HCT116 (cell line): ENCODE results near the gene GNAI2. TPM values are rescaled to one million over a fixed set of nuclear protein-coding genes. Genes with fewer than 3 reads are reported as not detected.

Source experiments
- ATAC-seq: fragments of 200-7000 bp; cut with Tn5 transposase; 2 replicates; pipeline ENCODE4 v1.9.1; 2020; ENCODE audit warnings: mild to moderate bottlenecking, moderate library complexity
- BruUV-seq: library from RNA; stranded (reverse); fragments of 400-500 nt; replicated peaks from 2 replicates; lab custom pipeline; 2021; lab: Mats Ljungman, UMichigan
- CTCF ChIA-PET: fragments of 300-600 bp; sonication (Branson Sonifier 250); formaldehyde crosslinking; loops from one replicate; lab custom pipeline; 2021; ENCODE audit warnings: antibody characterized with exemption; lab: Charles Lee
- POLR2A ChIA-PET: fragments of 300-600, 350-600 bp; sonication (Branson Sonifier 250); formaldehyde crosslinking; loops from one replicate; lab custom pipeline; 2021; ENCODE audit warnings: antibody characterized with exemption; lab: Charles Lee
- RAD21 ChIA-PET, 2 experiments: fragments of 300-600 bp; sonication (Branson Sonifier 250); formaldehyde crosslinking; loops; one replicate each; lab custom pipeline; 2023; ENCODE audit warnings: low total read pairs in 2 of 2; ENCODE audit not compliant: uncharacterized antibody in 2 of 2, unreplicated experiment in 2 of 2, low non-redundant PET in 1 of 2; lab: Charles Lee
- DNase-seq: peaks from one replicate; pipeline ENCODE4 v3.0.0-alpha.2; 2010; ENCODE audit warnings: low read depth, low spot score
- H2AFZ ChIP-seq: fragments of 200-600 bp; shearing (Covaris generic), sonication (generic); 2 replicates; pipeline ENCODE4 v1.6.1; 2017; ENCODE audit warnings: low read depth, mixed run types, mixed read lengths, antibody characterized with exemption, low read length; ENCODE audit not compliant: poor library complexity, severe bottlenecking
- H3K27ac ChIP-seq: 2 replicates; pipeline ENCODE4 v1.5.1; 2012; ENCODE audit warnings: low read depth, low read length
- H3K27me3 ChIP-seq: fragments of 200-600 bp; sonication (generic); 2 replicates; pipeline ENCODE4 v1.6.1; 2016; ENCODE audit warnings: mixed run types, low read length, mixed read lengths; ENCODE audit not compliant: insufficient read depth
- H3K36me3 ChIP-seq, 2 experiments: fragments of 200-500 bp in 1 of 2; fragments of 200-600 bp in 1 of 2; sonication (Bioruptor generic) in 1 of 2; sonication (generic) in 1 of 2; 2 replicates each; pipeline versions ENCODE4 v1.5.1 to v1.6.1; 2014 to 2016; ENCODE audit warnings: low read length in 2 of 2, inconsistent platforms in 1 of 2, mixed read lengths in 1 of 2, mixed run types in 1 of 2; ENCODE audit not compliant: insufficient read depth in 2 of 2, control insufficient read depth in 1 of 2
- H3K4me1 ChIP-seq, 2 experiments: fragments of 200-600 bp in 1 of 2; sonication (generic) in 1 of 2; 2 replicates each; pipeline versions ENCODE4 v1.5.1 to v1.6.1; 2012 to 2017; ENCODE audit warnings: low read length in 2 of 2, inconsistent platforms in 1 of 2, mild to moderate bottlenecking in 1 of 2, mixed read lengths in 1 of 2, mixed run types in 1 of 2, moderate library complexity in 1 of 2; ENCODE audit not compliant: insufficient read depth in 2 of 2, control insufficient read depth in 1 of 2
- H3K4me2 ChIP-seq: fragments of 200-600 bp; sonication (generic); 2 replicates; pipeline ENCODE4 v1.6.1; 2017; ENCODE audit warnings: mixed run types, low read length, mixed read lengths
- H3K4me3 ChIP-seq, 2 experiments: fragments of 200-600 bp in 1 of 2; sonication (generic) in 1 of 2; replicated peaks in 1 of 2; 2 replicates each; pipeline ENCODE4 v1.5.1; 2011 to 2016; ENCODE audit warnings: low read length in 2 of 2, control low read depth in 1 of 2, low read depth in 1 of 2, mild to moderate bottlenecking in 1 of 2, mixed read lengths in 1 of 2, mixed run types in 1 of 2
- H3K79me2 ChIP-seq: fragments of 200-600 bp; sonication (generic); 2 replicates; pipeline ENCODE4 v1.6.1; 2017; ENCODE audit warnings: mild to moderate bottlenecking, mixed run types, low read length, moderate library complexity, mixed read lengths; ENCODE audit not compliant: insufficient read depth
- H3K9ac ChIP-seq: fragments of 200-600 bp; sonication (generic); 2 replicates; pipeline ENCODE4 v1.6.1; 2016; ENCODE audit warnings: low read length, mixed read lengths
- H3K9me2 ChIP-seq: fragments of 200-600 bp; sonication (generic), shearing (Covaris generic); 2 replicates; pipeline ENCODE4 v1.6.1; 2017; ENCODE audit warnings: mixed run types, mild to moderate bottlenecking, moderate library complexity; ENCODE audit not compliant: insufficient read depth
- H3K9me3 ChIP-seq, 2 experiments: fragments of 200-500 bp in 1 of 2; fragments of 200-600 bp in 1 of 2; sonication (Bioruptor generic) in 1 of 2; sonication (generic) in 1 of 2; 2 replicates each; pipeline ENCODE4 v1.6.1; 2014 to 2017; ENCODE audit warnings: low read length in 2 of 2, mixed read lengths in 2 of 2, inconsistent platforms in 1 of 2, low read depth in 1 of 2, mild to moderate bottlenecking in 1 of 2, mixed run types in 1 of 2, moderate library complexity in 1 of 2; ENCODE audit not compliant: control insufficient read depth in 1 of 2, insufficient read depth in 1 of 2
- H4K20me1 ChIP-seq: fragments of 200-600 bp; sonication (generic), shearing (Covaris generic); 2 replicates; pipeline ENCODE4 v1.6.1; 2017; ENCODE audit warnings: mixed run types, mild to moderate bottlenecking, moderate library complexity; ENCODE audit not compliant: insufficient read depth
- ATF3 ChIP-seq: IDR thresholded peaks from 2 replicates; pipeline ENCODE4 v1.6.1; 2012
- EZH2phosphoT487 ChIP-seq: fragments of 200-600 bp; IDR thresholded peaks from 2 replicates; pipeline ENCODE4 v1.6.1; 2018; ENCODE audit warnings: antibody characterized with exemption, borderline replicate concordance
- MAX ChIP-seq: IDR thresholded peaks from 2 replicates; pipeline ENCODE4 v1.6.1; 2012
- POLR2A ChIP-seq: IDR thresholded peaks from 2 replicates; pipeline ENCODE4 v1.7.0; 2011; ENCODE audit warnings: borderline replicate concordance; ENCODE audit not compliant: insufficient read depth, insufficient read length; ENCODE audit errors: extremely low read depth
- RAD21 ChIP-seq: IDR thresholded peaks from 2 replicates; pipeline ENCODE4 v1.6.1; 2012; ENCODE audit warnings: low read depth, mild to moderate bottlenecking
- REST ChIP-seq: IDR thresholded peaks from 2 replicates; pipeline ENCODE4 v1.6.1; 2012; ENCODE audit warnings: low read depth
- SIN3A ChIP-seq: IDR thresholded peaks from 2 replicates; pipeline ENCODE4 v1.6.1; 2012; ENCODE audit warnings: low read depth
- ZFX ChIP-seq: fragments of 450-650 bp; IDR thresholded peaks from 2 replicates; pipeline ENCODE4 v1.6.1; 2017
- ZNF274 ChIP-seq: fragments of 200-500 bp; sonication (Bioruptor generic); IDR thresholded peaks from 2 replicates; pipeline ENCODE4 v1.6.1; 2014; ENCODE audit warnings: mild to moderate bottlenecking, low read depth, low read length, inconsistent platforms
- intact Hi-C: fragments of 100-400 bp; cut with micrococcal nuclease; formaldehyde crosslinking; loops from 2 replicates; pipeline ENCODE4 v1.10.0; 2022
- total RNA-seq: library from RNA; stranded (reverse); gene quantifications from one replicate; pipeline ENCODE4 v1.2.1, GENCODE V29; 2021; ENCODE audit not compliant: unreplicated experiment

The GNAI2 gene
- total RNA-seq, 1 experiment from 2014 or later: 170 TPM

GRCh38 chr3:50241713-50242380 is 5.8 kb downstream of the GNAI2 start:
- Histone ChIP-seq H3K27me3 (no peaks in the 10 kb centered on the region), H3K27ac (peak overlapping the region; percentile 13; the same call in 1 of the 2 replicates), H3K4me3 (no peak overlapping the region), H2AFZ (no peak overlapping the region), H4K20me1 (0 out of 2 replicates have a peak, but pooled peaks cover 4% of the 10 kb centered on the region), H3K9me2 (no peaks in the 10 kb centered on the region), H3K4me1 (peaks cover 39 to 58% of the 10 kb centered on the region in 2 experiments), H3K4me2 (no peak overlapping the region), H3K9ac (no peak overlapping the region), H3K9me3 (no peaks in the 10 kb centered on the region), H3K36me3 (peaks cover 0 to 5% of the 10 kb centered on the region in 2 experiments; a peak in 1 of 4 replicates), H3K79me2 (peaks cover 95% of the 10 kb centered on the region)
- CTCF ChIA-PET: no interaction called here
- POLR2A ChIA-PET: no interaction called here
- intact Hi-C loops: no loop called here
- no TSS peak for BruUV-seq
- DNase-seq (no peak), ATAC-seq (no peak)
- TF ChIP-seq EZH2phosphoT487 (no peak), ZFX (no peak), POLR2A (no peak), ZNF274 (no peak)
- RAD21 ChIA-PET: no interaction called here

- TF ChIP-seq ATF3: no peak
- no peak for TF ChIP-seq EZH2phosphoT487
- no peak for TF ChIP-seq RAD21
- no peak for TF ChIP-seq ZFX
- no peak for TF ChIP-seq SIN3A
- no peak for TF ChIP-seq REST
- TF ChIP-seq MAX: no peak
- ChIA-PET POLR2A (interaction anchor here (0.6 kb wide), 1 partner anchor 9 kb away, joined by 3 read pairs; no protein-coding TSS in a partner anchor), CTCF (no interaction called here), RAD21 (no interaction called here)
- DNase-seq (no peak), ATAC-seq (no peak)
- Histone ChIP-seq H3K9ac (no peak overlapping the region), H3K9me3 (no peaks in the 10 kb centered on the region), H3K36me3 (peaks cover 0 to 5% of the 10 kb centered on the region in 2 experiments; a peak in 1 of 4 replicates), H3K4me3 (no peak overlapping the region), H3K27ac (no peak overlapping the region), H2AFZ (no peak overlapping the region), H3K4me2 (no peak overlapping the region), H3K4me1 (peaks cover 39 to 58% of the 10 kb centered on the region in 2 experiments), H3K9me2 (no peaks in the 10 kb centered on the region), H4K20me1 (0 out of 2 replicates have a peak, but pooled peaks cover 4% of the 10 kb centered on the region), H3K27me3 (no peaks in the 10 kb centered on the region), H3K79me2 (peaks cover 95% of the 10 kb centered on the region)
- intact Hi-C loops: no loop called here
- no TSS peak for BruUV-seq
These were observed 6.4 kb downstream of the GNAI2 start for GRCh38 chr3:50242381-50242770.
